ENCODE data around the gene ZNFX1. TPM values are rescaled to one million over a fixed set of nuclear protein-coding genes. Genes with fewer than 3 reads are reported as not detected.

The ZNFX1 gene
- total and polyA plus RNA-seq, 9 of the 15 experiments (the other 6 are each of a cell fraction or from before 2014, with no cell fraction given) = 3.8 to 13.8 (median 10.3) TPM

DNA sequence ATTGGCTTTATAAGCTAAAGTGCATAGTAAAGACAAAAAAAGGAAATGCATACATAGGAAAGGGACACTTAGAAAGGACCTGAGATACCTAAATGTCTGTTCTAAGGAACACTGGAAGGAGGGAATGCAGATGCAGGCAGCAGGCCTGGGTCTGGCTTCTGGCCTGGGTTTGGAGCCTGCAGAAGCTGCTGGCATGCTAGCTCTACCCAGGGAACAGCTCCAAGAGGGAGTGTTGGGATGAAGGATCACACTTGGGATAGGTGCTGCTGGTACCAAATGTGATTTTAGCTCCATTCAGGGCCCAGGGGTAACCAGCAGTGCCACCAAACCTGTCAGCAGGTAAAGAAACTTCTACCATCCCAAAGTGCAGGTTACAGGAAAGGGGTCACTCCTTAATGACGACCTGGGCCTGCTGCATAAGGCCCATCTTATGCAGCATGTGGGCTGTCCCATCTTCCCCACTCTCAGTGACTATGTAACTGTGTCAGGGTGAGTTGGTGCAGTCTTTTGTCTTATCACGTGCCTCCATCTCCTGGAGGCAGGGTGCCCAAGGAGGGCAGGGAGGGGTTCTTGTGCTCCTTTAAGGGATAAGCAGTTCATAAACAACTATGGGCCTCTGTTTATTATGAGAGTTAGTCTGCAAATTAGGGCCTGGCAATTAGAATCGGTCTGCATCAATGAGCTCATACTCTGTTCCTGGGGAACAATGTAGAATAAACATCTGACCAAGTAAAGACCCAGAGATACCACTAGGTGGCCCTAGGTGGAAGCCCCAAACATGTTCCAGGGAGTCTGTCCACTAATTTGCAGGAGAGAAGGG lies 31.7 kb downstream of the ZNFX1 start (continued):
- TF ChIP-seq, protein P1, sequence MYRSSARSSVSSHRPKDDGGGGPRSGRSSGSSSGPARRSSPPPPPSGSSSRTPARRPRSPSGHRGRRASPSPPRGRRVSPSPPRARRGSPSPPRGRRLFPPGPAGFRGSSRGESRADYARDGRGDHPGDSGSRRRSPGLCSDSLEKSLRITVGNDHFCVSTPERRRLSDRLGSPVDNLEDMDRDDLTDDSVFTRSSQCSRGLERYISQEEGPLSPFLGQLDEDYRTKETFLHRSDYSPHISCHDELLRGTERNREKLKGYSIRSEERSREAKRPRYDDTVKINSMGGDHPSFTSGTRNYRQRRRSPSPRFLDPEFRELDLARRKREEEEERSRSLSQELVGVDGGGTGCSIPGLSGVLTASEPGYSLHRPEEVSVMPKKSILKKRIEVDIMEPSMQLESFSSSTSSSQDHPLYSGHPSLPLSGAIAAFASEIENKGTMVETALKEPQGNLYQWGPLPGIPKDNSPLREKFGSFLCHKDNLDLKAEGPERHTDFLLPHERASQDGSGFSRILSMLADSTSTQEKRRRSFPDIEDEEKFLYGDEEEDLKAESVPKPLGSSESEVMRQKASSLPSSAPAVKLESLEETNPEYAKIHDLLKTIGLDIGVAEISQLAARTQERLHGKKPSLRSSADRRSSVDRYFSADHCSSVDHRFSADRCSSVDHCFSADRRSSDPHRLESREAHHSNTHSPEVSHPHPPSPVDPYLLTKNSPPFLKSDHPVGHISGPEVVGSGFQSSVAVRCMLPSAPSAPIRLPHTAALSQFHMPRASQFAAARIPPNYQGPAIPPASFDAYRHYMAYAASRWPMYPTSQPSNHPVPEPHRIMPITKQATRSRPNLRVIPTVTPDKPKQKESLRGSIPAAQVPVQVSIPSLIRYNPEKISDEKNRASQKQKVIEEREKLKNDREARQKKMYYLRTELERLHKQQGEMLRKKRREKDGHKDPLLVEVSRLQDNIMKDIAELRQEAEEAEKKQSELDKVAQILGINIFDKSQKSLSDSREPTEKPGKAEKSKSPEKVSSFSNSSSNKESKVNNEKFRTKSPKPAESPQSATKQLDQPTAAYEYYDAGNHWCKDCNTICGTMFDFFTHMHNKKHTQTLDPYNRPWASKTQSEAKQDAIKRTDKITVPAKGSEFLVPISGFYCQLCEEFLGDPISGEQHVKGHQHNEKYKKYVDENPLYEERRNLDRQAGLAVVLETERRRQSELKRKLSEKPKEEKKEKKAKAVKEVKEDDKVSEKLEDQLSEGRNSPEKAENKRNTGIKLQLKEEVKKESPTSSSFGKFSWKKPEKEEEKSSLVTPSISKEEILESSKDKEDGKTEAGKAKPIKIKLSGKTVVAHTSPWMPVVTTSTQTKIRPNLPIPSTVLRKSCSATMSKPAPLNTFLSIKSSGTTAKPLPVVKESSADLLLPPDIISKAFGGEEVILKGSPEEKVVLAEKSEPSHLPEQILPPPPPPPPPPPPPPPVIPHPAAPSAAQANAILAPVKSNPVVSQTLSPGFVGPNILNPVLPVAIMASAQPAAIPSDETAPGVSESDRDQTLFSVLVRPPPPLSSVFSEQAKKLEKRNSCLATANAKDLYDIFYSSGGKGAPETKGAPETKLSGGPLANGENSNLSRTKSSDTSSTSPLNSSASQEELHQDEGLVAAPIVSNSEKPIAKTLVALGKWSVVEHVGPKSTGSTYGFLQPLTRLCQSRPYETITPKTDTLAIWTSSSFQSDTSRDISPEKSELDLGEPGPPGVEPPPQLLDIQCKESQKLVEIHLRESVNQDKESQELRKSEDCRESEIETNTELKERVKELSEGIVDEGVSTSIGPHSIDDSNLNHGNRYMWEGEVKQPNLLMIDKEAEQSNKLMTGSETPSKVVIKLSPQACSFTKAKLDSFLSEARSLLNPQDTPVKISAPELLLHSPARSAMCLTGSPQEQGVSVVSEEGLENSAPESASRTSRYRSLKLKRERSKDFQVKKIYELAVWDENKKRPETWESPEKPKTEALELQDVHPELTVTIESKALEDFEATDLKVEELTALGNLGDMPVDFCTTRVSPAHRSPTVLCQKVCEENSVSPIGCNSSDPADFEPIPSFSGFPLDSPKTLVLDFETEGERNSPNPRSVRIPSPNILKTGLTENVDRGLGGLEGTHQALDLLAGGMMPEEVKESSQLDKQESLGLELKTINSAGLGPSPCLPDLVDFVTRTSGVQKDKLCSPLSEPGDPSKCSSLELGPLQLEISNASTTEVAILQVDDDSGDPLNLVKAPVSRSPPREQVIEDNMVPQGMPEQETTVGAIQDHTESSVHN (IDR thresholded peaks at IDR 0.05; ENCODE audit: borderline replicate concordance in 1 of 2, low read depth in 1 of 2) = no peak
- TF ChIP-seq WHSC1 (IDR thresholded peaks at IDR 0.05; ENCODE audit: low read length) = no peak
- TF ChIP-seq, protein P2, sequence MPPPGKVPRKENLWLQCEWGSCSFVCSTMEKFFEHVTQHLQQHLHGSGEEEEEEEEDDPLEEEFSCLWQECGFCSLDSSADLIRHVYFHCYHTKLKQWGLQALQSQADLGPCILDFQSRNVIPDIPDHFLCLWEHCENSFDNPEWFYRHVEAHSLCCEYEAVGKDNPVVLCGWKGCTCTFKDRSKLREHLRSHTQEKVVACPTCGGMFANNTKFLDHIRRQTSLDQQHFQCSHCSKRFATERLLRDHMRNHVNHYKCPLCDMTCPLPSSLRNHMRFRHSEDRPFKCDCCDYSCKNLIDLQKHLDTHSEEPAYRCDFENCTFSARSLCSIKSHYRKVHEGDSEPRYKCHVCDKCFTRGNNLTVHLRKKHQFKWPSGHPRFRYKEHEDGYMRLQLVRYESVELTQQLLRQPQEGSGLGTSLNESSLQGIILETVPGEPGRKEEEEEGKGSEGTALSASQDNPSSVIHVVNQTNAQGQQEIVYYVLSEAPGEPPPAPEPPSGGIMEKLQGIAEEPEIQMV (tag; conservative IDR thresholded peaks at IDR 0.05; ENCODE audit: low read depth) = no peak
- TF ChIP-seq, protein P3, sequence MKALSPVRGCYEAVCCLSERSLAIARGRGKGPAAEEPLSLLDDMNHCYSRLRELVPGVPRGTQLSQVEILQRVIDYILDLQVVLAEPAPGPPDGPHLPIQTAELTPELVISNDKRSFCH (CRISPR knock-in tag; IDR thresholded peaks at IDR 0.05) = no peak
- TF ChIP-seq, protein P3 (tag; IDR thresholded peaks at IDR 0.05) = no peak
- no peak for TF ChIP-seq MEF2A (IDR thresholded peaks at IDR 0.05; ENCODE audit: control insufficient read depth, low read depth, low read length)
- TF ChIP-seq KLF16 (IDR thresholded peaks at IDR 0.05) = peak; percentile 25; the same call in 1 of the 2 replicates
- TF ChIP-seq, protein P4, sequence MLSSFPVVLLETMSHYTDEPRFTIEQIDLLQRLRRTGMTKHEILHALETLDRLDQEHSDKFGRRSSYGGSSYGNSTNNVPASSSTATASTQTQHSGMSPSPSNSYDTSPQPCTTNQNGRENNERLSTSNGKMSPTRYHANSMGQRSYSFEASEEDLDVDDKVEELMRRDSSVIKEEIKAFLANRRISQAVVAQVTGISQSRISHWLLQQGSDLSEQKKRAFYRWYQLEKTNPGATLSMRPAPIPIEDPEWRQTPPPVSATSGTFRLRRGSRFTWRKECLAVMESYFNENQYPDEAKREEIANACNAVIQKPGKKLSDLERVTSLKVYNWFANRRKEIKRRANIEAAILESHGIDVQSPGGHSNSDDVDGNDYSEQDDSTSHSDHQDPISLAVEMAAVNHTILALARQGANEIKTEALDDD (IDR thresholded peaks at IDR 0.05) = no peak
- TF ChIP-seq ZNF785 (CRISPR knock-in tag; IDR thresholded peaks at IDR 0.05) = no peak
- peak; percentile 47; the same call in 1 of the 2 replicates for TF ChIP-seq SMC3 (conservative IDR thresholded peaks at IDR 0.05; ENCODE audit: insufficient read depth, low read depth, low read length)
- no peak for TF ChIP-seq HCFC1 (IDR thresholded peaks at IDR 0.05; ENCODE audit: low read depth, low read length)
- no peak for TF ChIP-seq SRSF3 (IDR thresholded peaks at IDR 0.05; ENCODE audit: insufficient read depth, low read length)
